Activated CD4-positive, alpha-beta T cell treated with anti-CD3 and anti-CD28 coated beads for 1 hour (primary cell): Measurements from ENCODE around the gene ANXA4.
A peak's percentile ranks its signal among the peaks of the same experiment; 100 is the strongest.
"Not testable (repeated sequence)": the region's sequence is repeated elsewhere in the genome, so short reads cannot be mapped to it uniquely, and the experiment has no call there.

Source experiments
- DNase-seq: peaks from one replicate; pipeline ENCODE4 v3.0.0-alpha.2; 2020

Gene ANXA4

DNA sequence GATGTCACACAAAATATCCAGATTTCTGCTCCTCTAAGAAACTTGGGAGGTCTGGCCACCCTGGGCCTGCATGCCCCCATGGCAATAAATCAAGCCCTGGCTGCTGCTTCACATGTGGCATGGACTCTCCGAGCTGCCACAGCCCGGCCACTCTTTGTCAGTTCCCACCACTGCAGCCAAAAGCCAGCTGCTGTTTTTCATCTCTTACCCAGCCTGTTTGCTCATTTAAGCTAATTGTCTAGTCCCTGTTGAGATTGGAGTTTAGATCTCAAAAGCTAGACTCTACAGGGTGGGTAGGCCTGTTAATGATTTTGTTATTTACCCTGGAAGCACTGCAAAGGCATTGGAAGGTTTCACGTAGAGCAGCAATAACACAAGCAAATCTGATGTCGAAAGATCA is 20.9 kb upstream of the ANXA4 start:
- DNase-seq: no peak

GRCh38 chr2:69723791-69724190 is 18.1 kb upstream of the ANXA4 start:
- no peak for DNase-seq

DNA sequence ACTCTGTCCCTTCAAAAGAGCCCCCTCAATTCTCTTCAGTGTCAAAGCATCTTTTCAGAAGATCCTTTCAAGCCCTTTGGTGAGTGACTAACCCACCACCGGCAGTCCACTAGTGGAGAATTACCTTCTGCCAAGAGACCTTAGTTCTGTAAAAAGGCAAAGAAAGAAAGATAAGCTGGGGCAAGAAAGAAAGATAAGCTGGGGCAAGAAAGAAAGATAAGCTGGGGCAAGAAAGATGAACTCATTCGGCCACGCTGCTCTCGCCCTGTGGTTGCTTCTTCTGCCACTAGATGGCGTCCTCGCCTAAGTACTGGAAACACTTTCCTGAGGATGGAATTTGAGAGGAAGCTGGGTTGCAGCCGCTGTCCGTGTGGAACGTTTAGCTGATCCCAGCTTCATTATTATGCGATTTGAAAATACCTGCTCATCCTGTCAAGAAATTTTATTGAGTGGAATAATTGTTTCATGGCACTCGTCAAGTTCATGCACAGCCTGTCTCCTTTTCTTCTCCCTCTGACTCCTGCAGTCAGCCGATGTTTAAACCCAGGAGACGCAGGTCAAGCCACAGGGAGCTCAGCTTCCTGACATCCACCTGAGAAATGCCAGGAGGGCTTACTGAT is 17.3 kb upstream of the ANXA4 start:
- peak; percentile 74 for DNase-seq

- no peak for DNase-seq
These were observed 16.1 kb upstream of the ANXA4 start for GRCh38 chr2:69725706-69726360.

DNA sequence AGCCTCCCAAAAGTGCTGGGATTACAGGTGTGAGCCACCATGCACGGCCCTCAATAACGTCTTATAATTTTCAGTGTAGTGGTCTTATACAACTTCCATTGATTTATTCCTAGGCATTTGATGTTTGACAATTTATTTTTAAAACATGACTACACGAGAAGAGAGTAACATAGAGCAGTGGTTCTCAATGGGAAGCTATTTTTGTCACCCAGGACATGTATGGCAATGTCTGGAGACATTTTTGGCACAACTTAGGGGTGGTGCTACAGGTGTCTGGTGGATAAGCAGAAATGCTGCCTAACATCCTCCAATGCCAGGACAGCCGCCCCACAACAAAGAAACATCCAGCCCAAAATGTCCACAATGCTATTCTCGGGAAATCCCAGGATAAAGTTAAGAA is 12.7 kb upstream of the ANXA4 start:
- no peak for DNase-seq

DNA sequence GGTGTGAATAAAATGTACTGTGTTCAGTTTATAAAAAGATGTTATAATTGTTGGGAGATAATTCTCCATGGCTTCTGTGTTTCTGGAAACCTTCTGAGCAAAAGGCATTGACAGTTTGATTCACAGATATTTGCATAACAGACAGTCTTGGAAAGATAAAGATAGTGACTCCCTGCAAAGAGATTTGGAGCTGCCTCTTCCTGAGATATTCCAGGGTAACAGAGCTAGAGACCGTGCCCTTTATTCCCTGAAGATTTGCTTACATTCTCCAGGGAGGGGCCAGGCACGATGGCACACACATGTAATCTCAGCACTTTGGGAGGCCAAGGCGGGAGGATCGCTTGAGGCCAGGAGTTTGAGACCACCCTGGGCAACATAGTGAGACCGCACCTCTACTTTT is 12.2 kb upstream of the ANXA4 start:
- no peak for DNase-seq

GRCh38 chr2:69731147-69731970 is 10.6 kb upstream of the ANXA4 start:
- DNase-seq: no peak

- no peak for DNase-seq
These were observed 8.4 kb upstream of the ANXA4 start for GRCh38 chr2:69733342-69734034.

DNA sequence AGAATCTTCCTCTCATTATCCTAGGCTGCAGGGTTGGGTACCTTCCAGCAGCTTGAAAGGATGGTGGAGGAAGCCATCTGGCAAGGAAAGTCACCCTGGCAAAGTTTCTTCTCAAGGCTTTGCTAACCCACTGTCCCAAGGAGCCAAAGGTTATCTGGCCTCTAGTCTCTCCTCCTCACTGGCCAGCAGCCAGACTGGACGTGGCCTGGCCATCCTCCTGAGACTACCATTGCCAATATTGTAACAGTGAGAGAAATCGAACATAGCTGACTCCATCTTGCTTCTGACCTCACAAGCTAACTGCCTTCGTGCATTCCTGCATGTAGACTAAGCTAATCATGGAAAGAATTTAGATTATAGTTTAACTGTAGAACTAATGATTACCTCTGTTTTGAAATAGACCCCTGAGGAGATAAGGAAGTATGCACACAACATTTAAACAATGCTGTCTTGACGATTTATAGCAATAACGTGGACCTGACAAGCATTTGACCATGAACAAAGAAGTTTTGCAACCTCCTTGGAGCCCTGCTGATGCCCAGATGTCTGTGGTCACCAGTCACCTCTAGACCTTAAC is 7.8 kb upstream of the ANXA4 start:
- DNase-seq: no peak

DNA sequence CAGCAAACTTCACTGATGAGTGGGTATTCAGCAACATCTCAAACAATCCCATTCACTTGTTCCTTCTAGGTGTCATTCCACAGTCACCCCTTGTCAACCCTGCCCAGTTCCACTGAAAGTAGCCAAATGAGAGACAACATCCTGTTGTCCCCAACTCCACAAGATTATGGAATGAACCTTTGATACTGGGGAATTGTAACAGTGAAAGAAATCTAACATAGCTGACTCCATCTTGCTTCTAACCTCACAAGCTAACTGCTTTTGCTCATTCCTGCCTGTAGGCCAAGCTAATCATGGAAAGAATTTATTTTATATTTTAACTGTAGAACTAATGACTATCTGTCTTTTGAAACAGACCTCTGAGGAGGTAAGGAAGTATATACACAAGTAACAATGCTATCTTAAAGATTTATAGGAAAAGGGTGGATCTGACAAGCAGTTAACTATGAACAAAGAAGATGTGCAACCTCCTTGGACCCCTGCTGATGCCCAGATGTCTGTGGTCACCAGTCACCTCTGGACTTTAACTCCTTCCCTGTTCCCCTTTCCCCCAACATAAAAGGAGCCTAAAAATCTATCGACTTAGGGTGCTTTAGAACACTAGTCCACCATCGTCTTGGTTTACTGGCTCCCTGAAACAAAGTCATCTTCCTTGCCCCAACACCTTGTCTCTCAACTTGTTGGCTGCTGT is 6.9 kb upstream of the ANXA4 start:
- no peak for DNase-seq

GRCh38 chr2:69735686-69736085 is 6.2 kb upstream of the ANXA4 start:
- no peak for DNase-seq

DNA sequence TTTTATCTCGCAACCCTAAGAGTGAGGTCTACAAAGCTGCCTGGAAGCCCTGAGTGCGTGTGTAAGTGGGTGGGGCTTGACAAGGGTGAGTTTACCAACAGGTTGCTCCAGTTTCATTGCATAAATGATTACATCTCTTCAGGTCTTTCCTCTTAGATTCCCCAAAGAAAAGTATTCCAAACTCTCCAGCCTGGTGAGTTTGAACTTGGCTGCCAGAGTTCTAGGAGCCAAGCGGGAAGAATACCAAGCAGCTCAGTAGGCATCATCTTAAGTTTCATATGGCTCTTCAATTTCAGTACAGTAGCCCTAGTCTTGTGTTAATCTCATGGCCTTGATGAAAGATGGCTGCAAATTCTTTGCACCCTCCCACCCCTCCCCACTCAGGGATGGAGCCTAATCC is 3.8 kb upstream of the ANXA4 start:
- not testable (repeated sequence) for DNase-seq

DNA sequence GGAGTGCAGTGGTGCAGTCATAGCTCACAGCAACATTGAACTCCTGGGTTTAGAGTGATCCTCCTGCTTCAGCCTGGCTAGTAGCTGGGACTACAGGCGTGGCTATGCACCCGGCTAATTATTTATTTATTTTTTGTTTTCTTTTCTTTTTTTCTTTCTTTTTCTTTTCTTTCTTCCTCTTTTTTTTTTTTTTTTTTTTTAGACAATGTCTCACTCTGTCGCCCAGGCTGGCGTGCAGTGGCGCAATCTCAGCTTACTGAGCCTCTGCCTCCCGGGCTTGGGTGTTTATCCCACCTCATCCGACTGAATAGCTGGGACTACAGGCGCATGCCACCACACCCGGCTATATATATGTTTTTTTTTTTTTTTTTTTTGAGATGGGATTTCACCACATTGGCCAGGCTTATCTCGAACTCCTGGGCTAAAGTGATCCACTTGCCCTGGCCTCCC is 1.4 kb upstream of the ANXA4 start:
- no peak for DNase-seq

GRCh38 chr2:69741229-69741574 is 732 bp upstream of the ANXA4 start:
- no peak for DNase-seq

DNA sequence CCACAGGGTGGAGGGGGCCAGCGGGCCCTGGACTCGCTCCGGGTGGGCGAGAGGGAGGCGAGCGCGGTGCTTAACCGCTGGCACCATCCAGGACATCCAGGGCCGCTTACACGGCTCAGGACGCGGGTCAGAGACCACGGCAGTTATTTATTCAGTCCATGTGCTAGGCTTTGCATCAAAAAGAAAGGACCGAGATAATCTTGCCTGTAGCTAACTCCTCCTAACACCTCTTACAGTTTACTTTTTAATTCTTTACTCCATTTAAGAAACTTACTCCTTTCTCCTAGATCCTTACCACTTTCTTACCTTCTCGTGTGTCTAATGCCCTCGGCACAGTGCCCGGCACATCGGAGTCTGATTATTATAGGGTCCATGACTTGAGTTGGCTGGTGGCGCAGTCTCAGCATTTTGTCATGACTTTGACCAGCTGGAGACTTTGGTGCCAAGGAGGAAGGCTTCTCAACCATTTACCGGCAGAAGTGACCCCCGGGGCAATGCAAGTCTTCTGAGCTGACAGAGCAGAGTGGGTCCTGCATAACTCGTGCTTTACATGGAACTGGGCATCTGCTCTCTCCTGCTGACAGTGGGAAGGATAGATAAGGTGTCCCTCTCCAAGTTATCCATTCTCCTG is 503 bp downstream of the ANXA4 start:
- no peak for DNase-seq

DNA sequence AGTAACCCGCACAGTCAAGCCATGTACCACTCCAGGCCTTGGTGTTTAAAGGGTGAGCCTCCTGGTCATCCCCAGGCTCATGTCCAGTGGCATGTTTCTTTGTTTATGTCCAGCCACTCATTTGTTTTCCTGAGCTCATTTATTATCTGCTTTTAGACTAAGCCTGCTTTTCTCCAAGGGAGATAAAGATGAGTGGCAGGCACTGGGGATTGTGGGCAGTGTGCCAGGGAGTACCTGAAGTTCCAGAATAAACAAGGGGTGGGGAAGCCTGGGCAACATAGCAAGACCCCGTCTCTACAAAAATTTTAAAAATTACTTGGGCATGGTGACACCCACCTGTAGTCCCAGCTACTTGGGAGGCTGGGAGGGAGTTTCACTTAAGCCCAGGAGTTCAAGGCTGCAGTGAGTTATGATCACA is 1.9 kb downstream of the ANXA4 start:
- DNase-seq: no peak

GRCh38 chr2:69744456-69744855 is 2.5 kb downstream of the ANXA4 start:
- no peak for DNase-seq

GRCh38 chr2:69745035-69745434 is 3.1 kb downstream of the ANXA4 start:
- no peak for DNase-seq

- no peak for DNase-seq
These were observed 8.3 kb downstream of the ANXA4 start for GRCh38 chr2:69750246-69750645.

DNA sequence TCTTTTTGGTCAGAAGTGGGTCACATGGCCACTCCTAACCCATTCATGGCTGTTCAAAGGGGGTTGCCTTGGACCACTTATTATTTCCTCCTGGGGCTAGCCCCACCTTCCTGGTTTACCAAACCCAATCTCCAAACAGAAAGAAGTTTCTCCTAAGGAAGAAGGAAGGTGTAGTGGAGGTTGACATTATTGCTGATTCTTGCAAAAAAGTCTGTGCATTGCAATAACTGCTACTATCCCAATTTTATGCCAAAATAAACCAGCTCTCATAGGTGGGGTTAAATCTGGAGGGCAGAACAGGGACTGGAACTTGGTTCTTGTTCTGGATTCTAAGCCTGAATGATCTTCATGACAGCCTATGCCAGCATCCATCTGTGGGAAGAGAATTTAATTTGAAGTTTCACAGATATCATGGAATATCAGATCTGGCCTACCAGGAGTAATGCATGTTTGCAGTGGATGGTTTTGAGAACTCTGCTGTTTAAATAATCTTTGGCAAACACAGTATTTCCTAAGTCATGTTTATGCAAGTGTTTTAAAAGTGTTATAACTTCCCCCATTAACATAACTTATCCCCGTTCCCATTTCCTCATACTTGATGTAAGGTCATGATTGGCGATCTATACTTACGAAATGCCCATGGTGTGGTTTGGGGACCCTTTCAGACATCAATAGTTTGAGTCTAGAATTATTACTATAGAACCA is 11.9 kb downstream of the ANXA4 start:
- no peak for DNase-seq

DNA sequence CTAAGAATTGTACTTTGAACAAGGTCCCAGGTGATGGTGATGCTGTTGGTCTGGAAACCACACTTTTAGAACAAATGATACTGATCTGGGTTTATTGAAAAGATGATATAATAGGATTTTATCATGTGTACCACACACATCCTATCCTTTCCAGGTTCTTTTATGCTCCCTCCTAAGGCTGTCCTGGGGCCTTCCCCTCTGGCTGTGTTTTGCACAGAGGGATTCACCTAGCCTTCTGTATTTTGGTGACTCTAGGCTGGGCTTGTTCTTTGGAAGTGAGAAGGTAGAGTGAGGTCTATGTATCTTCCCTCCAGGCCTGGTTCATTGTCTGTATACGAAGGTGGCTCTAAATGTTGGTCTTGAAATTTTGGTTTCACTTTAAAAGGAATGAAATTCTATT is 12.7 kb downstream of the ANXA4 start:
- no peak for DNase-seq
